HG02610 (cell line): Measurements from ENCODE around the gene ASIC2.

ENCODE experiments used
- ATAC-seq: cut with Tn5 transposase; IDR thresholded peaks from one replicate; pipeline ENCODE4 v1.9.1; 2021; ENCODE audit warnings: mild to moderate bottlenecking, moderate library complexity; ENCODE audit not compliant: unreplicated experiment

The ASIC2 gene

DNA sequence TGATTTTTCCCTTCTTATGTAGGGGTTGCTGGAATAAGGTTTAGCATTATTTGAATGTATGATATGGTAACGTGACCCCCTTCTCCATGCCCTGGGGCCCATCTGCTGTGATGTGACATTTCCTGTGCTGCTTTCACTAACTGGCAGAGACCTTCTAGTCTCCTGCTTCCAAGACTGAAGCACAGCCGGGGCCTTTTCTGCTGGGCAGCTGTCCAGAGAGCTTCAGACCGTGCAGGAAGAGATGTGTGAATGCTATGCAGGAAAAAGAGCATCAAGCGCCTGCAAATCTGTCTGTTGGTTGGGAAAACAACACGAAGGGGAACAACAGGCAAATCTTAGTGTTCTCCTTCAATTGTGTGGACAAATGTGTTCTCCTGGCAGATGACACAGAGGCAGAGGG lies 173.0 kb downstream of the ASIC2 start:
- no peak for ATAC-seq

DNA sequence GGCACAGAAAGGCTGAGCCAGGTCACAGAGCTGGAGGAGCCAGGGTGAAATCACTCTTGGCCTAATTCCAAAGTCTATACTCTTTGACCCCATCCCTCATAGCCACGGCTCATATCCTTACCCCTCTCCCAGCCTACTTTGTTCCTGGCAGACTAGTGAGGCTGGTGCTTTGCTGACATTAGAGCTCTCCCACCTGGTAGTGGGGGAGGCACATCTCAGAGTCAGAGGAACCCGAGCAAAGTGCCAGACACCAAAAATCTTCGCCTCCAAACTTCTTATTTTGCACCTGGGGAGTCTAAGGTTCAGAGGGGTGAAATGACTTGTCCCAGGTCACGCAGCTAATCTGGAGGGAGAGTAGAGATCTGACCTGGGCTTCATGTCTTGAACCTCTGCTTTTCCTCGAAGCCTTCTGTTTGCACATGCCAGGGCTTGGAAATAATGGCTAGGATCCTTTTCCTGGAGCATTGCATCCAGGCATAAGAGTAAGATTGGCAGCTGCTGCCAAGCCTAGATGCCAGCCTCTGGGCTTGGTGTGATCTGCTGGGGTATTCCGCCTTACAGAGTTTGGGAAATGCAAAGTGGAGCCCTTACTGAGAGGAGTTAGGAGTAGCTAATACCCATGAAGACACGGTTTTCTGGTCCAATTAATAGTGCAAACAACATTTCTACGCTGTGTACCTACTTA lies 174.6 kb downstream of the ASIC2 start:
- ATAC-seq = no peak

DNA sequence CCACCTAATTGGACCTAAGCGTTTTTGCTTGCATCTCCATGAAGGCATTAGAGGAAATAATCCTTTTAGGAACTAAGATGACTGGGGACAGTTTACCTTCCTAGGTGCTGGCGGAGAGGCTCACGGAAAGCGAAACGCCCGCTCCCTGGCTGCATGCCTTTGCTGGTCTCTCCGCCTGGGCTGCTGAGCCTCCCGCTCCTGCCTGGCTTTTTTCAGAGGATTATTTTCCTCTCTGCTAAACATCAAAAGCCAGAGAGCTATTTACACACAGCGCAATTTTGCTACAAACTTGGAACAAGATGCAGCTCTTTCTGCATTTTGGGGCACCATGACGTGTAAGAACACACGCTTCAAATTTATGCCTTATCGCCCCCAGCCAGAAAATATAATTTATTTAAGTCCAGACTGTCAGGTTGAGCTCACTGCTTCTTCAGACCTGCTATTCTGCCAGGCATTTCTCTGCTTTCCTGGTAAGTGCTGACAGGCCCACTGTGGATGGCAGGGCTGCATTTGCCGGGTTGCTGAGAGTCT lies 177.0 kb downstream of the ASIC2 start:
- ATAC-seq = no peak

DNA sequence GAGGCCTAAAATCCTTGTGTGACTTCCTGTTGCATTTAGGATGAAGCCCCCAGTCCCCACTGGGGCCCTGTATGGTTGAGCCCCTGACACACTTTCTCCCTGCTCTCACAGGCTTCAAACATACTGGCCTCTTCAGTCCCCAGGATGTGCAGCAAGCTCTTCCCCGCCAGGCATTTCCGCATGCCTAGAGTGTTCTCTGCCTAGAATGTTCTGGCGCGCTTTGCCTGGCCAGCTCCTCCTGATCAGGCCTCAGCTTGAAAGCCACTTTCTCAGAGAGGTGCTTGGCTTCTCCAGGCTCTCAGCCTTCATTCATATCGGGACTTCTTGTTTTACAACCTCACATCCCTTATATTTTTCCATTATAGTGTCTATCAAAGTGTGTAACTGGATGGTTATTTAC lies 177.7 kb downstream of the ASIC2 start:
- ATAC-seq = no peak

DNA sequence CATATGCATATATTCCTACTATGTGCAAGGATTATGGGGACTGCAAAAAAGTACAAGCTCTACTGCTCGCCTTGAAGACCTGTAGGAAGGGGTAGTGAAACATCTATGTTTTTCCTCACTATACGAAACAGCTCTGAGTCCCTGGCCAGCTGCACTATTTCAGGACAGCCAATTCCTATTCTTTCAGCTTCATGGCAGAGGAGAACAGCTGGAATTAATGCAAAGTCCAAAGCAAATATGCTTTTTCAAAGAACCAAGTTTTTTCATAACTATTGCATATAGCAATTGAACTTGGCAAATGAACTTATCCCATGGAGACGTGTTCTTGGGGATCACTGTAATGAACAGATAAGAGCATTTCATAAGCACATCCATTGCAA lies 179.1 kb downstream of the ASIC2 start:
- no peak for ATAC-seq

DNA sequence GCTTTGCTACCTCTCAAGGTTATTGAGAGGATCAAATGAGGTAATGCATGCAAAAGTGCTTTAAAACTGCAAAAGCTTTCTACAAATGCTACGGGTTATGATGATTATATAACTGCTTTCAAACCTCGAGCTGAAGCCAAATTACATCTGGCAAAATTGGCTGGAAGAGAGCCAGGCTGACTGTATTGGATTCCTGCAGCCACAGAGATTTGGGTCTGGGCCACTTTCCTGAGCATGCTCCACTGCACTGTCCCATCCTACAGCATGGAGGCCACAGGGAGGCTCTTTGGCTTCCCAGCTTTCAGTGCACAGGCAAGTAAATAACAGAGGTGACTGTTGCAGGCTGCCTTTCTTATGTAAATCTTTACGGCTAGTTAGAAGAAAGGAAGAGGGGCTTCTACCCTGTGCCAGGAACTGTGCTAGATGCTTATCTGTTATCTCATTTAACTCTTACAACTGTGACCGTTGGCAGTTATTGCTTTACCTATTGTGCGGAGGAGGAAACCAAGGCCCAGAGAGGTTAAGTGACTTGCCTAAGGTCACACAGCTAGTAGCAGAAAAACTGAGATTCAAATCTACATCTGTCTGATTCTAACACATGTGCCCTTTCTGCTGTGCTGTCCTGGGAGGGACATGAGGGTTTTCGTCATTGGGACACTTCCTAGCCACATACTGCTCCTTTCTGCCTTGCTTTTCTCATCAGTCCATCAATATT lies 179.7 kb downstream of the ASIC2 start:
- ATAC-seq = no peak

DNA sequence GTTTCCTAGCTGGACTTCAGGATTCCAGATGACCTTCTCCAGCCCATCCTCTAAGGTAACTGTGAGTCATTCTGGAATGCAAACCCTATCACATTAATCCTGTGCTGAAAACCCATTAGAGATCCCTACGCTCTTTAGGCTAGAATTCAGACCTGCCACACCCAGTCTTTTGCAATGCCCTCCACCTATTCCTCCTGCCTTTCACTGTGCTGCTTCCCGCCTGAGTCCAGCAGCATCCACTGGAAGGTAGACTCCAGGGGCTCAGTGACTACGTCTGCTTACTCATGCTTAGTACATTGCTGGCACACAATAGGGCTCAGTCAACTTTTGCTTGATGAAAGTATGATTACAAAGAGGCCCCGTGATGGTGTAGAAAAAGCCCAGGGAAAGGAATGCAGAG lies 180.3 kb downstream of the ASIC2 start:
- no peak for ATAC-seq

DNA sequence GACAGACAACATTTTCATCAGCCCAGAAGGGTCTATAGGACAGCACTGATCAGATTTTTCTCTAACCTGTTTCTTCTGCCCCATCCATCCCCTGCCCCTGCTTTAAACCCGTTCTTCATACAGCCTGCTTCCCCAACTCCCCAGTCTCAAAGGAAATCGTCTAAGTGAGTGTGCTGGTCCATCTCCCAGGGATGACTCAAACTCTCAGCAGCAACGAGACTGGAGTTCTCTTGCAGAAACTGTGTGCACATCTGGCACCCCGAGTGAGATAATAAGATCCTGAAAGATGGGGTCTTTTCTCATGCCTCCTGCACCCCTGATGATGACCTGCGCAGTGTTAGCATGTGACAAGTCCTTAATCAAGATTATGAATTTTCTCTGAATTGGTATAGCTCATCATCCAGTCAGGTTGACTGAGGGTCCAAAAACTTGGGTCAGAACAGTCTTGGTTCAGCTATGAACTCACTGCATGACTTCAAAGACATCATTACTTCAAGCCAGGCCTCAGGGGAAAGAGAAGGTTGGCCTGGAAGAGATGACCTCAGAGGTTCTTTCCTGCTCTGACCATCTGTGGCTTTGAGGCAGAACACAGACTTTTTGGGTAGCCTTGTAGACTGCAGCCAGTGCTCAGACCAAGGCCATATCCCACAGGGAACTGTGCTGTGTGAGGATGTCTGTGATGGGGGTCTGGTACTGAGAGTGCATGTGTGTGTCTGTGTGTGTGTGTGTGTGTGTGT lies 183.6 kb downstream of the ASIC2 start:
- no peak for ATAC-seq

DNA sequence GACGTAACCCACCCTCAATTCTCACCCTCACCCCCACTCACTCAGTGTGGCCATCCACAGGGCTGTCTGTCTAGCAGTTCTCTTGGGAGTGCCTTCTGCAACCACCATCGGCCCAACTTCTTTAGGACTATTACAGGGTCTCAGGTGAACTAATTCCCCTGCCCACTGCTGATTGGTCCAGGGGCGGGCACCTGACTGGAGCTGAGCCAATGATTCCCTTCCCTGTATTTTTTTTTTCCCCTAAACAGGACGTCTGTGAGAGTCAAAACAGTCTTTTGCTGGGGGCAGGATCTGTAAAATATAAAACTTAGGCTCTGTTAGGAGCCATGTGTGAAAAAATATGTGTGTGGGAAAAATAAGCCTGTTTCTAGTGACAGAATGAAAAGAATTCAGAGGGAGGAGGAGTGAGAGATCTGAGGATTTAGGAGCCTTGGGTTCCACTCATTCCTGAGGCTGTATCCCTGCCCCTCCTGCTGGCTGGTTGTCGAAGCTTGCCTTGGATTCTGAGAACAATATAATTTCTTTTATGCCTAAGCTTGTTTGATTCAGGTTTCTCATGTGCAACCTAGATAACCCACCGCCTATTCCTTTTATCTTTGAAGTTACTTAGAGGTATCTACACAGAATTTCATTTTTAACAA lies 186.4 kb downstream of the ASIC2 start:
- no peak for ATAC-seq

DNA sequence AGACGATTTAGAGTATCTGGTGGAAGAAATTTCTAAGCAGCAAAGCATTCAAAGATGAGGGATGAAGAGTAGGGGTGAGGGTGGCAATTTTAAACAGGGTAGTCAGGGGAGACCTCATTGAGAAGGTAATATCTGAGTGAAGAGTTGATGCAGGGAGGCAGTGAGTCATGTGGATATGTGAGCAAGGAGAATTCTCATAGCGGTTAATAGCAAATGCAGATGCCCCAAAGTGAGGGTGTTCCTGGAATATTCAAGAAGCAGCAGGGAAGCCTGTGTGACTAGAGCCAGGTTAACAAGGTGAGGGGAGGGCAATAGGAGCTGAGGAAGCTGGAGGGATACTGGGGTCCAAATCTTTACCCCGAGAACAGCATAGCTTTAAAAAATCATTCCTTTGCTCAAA lies 187.2 kb downstream of the ASIC2 start:
- no peak for ATAC-seq

DNA sequence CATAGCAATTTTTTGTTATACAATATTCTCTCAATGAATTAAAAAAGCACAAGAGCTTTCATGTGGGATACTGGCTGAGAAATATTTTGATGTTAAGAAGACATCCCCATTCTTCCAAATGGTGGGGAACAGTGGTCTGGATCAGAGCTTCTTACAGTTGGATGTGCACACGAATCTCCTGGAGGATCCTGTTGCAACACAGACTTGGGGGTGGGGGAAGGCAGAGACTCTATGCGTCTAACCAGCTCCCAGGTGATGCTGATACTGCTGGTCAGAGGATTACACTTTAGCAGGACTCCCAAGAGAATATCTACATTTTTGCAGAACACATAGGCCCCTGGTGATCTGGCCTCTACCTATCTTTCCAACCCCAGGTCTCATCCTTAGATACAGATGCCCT lies 193.2 kb downstream of the ASIC2 start:
- no peak for ATAC-seq

DNA sequence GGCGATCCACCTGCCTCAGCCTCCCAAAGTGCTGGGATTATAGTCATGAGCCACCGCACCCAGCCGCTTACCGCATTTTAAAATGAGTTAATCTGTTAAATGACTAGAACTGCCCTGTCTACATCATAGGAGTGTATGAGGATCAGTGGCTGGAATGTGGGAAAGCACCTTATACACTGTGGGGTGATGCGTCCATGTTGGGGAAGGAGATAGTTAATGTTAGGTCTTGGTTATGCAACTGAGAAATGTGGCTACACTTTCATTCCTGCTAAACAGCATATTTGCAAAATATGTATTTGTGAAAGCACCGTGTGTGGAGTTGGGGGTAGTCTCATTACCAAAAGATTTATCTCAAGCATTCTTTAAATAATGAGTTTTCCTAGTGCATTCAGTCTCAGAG lies 193.8 kb downstream of the ASIC2 start:
- no peak for ATAC-seq

DNA sequence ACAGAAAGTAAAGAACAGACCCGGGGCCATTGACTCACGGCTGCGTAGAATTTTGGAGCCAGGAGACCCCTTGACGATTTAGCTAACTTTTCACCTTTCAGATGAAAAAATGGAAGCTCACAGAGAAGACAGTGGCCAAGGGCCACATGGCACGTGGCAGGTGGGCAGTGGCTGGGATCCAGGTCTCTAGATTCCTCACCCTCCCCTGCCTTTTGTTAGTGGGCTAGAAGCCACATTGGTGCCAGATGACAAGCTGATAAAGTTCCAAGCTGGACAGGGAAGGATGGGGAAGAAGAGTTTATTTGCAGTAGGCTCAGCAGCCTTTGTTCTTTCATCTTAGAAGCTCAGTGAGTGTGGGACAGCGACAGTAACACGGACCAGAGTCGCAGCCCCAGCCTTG lies 195.7 kb downstream of the ASIC2 start:
- ATAC-seq = no peak

DNA sequence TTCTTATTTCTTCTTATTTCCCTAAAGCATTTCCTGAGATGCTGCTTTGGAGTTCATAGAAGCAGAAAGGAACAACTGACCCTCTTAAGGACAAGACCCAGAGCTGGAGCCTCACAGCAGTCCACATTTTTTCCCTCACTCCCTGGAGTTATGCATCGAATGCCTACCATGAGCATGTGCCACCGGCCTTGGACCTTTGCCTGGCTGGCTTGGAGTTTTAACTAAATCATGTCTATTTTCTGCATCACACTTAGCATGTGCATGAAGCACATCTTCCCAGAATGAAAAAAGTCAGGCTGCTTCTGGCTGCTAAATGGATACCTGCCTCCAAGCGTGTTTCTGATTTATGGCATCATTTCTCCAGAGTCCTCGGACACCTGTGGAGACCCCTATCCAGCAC lies 196.9 kb downstream of the ASIC2 start:
- ATAC-seq = no peak

DNA sequence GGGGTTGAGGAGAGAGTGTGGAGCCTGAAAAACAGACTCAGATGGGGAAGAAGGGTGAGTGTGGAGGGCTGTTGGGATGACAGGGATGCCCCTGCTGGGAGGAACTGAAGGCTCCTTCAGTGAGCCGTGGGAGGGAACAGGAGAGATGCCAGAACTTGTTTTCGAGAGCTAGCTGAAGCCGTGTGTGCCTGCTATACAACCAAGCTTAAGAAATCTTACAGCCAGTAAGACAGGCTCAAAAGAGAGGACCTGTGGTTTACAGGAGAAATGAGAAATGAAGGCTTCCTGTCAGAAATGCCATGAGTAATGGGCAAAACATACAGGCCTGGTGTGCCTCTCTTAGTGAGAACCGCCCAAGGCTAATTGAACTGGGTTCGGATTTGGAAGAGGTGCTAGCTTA lies 201.8 kb downstream of the ASIC2 start:
- no peak for ATAC-seq

DNA sequence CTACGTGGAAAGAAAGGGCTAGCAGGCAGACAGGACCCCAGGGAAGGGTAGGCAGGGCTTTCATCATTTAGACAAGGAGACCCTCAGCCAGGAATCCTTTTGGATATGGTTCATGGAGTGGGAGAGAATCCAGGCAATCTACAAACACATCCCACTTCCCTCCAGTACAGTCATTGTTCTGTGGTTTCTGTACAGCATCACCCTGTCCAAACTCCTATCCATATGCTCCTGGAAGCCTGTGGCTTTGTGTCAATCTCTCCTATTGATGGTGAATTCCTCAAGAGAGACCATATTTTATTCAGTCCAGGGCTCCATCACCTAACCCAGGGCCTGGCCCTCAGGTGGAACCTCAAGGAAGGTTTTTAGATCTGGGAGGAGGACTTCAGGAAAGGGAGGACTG lies 202.3 kb downstream of the ASIC2 start:
- no peak for ATAC-seq

DNA sequence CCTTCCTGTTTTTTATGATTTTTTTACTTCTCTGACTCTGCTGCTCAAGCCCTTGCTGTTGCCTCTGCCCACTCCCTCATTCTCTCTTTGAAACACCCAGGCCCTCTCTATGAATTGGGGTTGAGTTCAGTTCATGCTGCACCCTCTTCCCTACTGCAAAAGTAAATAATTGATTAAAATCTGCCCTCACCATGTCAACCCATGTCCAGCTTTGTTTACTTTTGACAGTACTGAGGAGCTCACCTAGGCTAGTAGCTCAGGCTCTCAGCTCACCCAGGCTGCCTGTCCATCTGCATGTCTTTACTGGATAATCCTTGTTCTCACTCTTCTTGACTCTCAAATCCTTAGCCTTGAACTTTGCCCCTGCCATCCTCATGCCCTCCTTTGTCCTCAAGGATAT lies 206.2 kb downstream of the ASIC2 start:
- ATAC-seq = no peak

DNA sequence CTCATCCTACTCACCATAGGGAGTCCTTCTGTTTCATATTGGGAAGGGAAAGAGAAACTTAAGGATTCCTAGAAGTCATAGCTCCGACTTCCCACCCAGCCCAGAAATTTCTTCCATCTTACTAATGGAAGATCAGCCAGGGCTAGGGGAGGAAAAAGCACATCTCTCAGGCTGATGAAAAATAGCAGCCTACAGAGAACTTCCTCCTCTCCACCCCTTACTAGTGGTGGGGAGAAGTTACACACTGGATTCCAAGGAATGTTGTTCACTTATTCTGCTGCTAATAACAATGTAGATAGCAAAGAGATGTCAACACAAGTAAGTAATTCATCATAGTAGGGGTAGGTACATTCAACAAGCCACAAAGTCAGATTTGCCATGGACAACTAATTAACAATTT lies 207.1 kb downstream of the ASIC2 start:
- ATAC-seq = no peak

DNA sequence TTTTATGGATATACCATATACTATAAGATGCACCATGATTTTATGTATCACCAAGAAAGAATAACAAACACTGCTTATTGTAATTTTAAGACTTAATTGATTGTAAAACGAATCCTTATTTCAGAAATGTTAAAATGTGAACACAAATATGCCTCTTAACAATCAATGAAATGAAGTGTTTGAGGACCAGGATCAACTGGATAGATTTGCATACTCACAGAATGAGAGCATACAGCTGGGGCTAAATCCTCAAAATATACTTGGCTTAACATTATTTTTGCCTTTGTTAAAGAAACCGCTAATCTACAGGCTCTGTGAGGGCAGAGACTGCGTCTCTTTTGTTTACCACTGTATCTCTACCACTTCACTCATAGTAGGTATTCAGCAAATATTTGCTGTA lies 207.8 kb downstream of the ASIC2 start:
- no peak for ATAC-seq

DNA sequence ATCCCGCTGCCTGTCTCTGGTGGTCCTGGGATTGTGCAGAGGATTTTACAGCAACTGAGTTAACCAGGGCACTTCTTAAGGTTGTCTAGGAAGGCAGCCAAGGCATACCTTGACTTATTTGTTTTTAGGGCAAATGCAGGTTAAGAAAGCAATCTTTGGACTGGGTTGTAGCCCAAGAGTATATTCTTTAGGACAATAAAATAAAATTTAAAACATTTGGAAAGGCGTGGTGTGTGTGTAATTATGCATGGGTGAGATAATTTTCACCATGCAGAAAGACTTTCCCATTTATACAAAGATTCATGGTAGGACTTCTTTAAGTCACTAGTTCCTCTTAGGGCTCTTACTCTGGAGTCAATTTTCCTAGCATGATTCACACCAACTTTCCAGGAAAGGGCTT lies 208.3 kb downstream of the ASIC2 start:
- no peak for ATAC-seq

DNA sequence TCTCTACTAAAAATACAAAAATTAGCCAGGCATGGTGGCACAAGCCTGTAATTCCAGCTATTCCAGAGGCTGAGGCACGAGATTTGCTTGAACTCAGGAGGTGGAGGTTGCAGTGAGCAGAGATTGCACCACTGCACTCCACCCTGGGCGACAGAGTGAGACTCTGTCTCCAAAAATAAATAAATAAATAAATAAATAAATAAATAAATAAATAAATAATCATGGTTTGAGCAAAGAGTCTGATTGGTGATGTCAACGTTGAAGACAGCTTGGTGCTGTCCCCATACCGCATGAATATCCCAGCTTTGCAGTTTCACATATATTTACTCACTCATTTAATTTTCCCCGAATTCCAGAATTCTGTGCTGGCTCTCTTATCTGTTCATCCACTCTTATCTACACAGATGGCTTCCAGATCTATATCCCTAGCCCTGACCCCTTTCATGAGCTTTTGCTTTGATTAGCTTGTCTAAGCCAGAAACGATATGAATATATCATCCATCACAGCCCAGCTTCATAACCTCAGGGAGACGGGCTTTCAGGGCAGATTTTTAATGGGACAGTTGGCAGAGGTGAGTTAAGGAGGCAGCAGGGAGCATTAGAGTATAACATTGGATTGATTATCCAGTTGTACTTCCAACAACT lies 210.4 kb downstream of the ASIC2 start:
- ATAC-seq = no peak
